Activated CD4-positive, alpha-beta T cell treated with anti-CD3 and anti-CD28 coated beads, Interleukin-2, amount 10 ng/mL, durations not matched to agents 24 days and 14 days (primary cell): Measurements from ENCODE around the gene MINDY3. TPM values are rescaled to one million over a fixed set of nuclear protein-coding genes. Genes with fewer than 3 reads are reported as not detected.
"Not testable (repeated sequence)": the region's sequence is repeated elsewhere in the genome, so short reads cannot be mapped to it uniquely, and the experiment has no call there.

Experiments
- DNase-seq: peaks from one replicate; pipeline ENCODE4 v3.0.0; 2022
- H3K27ac Mint-ChIP-seq: one replicate; pipeline ENCODE4 v1.8.0; 2022; ENCODE audit warnings: mild to moderate bottlenecking, mixed read lengths
- H3K27me3 Mint-ChIP-seq: one replicate; pipeline ENCODE4 v1.8.0; 2022; ENCODE audit warnings: mixed read lengths
- H3K36me3 Mint-ChIP-seq: one replicate; pipeline ENCODE4 v1.8.0; 2022; ENCODE audit warnings: low read depth, mild to moderate bottlenecking, mixed read lengths
- H3K4me1 Mint-ChIP-seq: one replicate; pipeline ENCODE4 v1.8.0; 2021; ENCODE audit warnings: mixed read lengths
- H3K4me3 Mint-ChIP-seq: one replicate; pipeline ENCODE4 v1.8.0; 2022; ENCODE audit warnings: mild to moderate bottlenecking, moderate library complexity, mixed read lengths
- H3K9me3 Mint-ChIP-seq: one replicate; pipeline ENCODE4 v1.8.0; 2021; ENCODE audit warnings: mixed read lengths
- intact Hi-C: fragments of 100-400 bp; cut with micrococcal nuclease; formaldehyde crosslinking; loops from one replicate; pipeline ENCODE4 v1.15.1; 2023
- total RNA-seq: library from RNA; stranded (reverse); gene quantifications from 2 replicates; pipeline ENCODE4 v1.2.3, GENCODE V29; 2022

The MINDY3 gene
- total RNA-seq, 1 donor from 2014 or later: 20.1 TPM

DNA sequence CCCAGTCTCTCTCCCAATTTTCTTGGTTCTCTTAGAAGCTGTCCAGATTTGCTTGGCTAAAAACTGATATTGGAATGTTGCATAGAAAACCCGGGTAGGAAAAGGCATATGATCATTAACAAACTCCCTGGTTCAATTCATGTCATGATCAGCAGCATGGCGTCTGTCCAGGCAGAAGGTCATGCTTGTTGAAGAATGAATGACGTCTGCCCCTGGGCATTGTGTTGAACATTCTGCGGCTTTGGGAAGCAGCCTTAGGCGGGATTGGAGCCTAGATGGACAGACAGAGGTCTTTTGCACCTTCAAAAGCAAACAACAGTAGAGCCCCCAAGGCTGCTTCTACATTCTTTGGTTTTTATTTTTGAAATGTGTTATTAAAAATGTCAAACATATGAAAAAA is 7.7 kb upstream of the MINDY3 start:
- intact Hi-C loops: no loop called here

DNA sequence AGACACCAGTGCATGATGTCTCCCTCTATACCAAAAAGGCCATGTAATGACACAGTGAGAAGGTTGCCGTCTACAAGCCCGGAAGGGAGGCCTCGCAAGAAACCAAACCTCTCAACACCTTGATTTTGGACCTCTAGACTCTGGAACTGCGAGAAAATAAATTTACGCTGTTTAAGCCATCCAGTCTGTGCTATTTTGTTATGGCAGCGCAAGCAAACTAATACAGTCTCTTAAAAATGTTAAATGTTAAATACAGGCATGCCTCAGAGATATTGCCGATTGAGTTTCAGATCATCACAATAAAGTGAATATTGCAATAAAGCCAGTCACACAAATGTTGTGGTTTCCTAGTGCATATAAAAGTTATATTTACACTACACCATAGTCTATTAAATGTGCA is 5.0 kb upstream of the MINDY3 start:
- intact Hi-C loops: no loop called here
- H3K4me1 Mint-ChIP-seq: no peaks in the 10 kb centered on the region

More for the DNA sequence above, 7.7 kb upstream of the MINDY3 start:
- Mint-ChIP-seq H3K4me1 (no peaks in the 10 kb centered on the region), H3K27ac (no peak overlapping the region), H3K9me3 (peaks cover 5% of the 10 kb centered on the region), H3K27me3 (peaks cover 56% of the 10 kb centered on the region), H3K36me3 (no peaks in the 10 kb centered on the region), H3K4me3 (no peak overlapping the region)
- peak; percentile 34 for DNase-seq

GRCh38 chr10:15864419-15864818 is 4.1 kb upstream of the MINDY3 start:
- H3K4me1 Mint-ChIP-seq: peaks cover 3% of the 10 kb centered on the region
- peaks cover 42% of the 10 kb centered on the region for H3K27me3 Mint-ChIP-seq
- intact Hi-C loops: loop anchor here (5.0 kb wide), 1 partner anchor 573 kb away; the partner anchor contains the start of gene PTER
- no peak overlapping the region for H3K27ac Mint-ChIP-seq
- H3K9me3 Mint-ChIP-seq: peaks cover 4% of the 10 kb centered on the region
- DNase-seq: no peak
- H3K4me3 Mint-ChIP-seq: no peak overlapping the region
- H3K36me3 Mint-ChIP-seq: peaks cover 8% of the 10 kb centered on the region

More for the DNA sequence above, 5.0 kb upstream of the MINDY3 start:
- H3K4me3 Mint-ChIP-seq: no peak overlapping the region
- peak; percentile 23 for DNase-seq
- no peak overlapping the region for H3K27ac Mint-ChIP-seq
- H3K27me3 Mint-ChIP-seq: peaks cover 44% of the 10 kb centered on the region
- H3K9me3 Mint-ChIP-seq: peaks cover 4% of the 10 kb centered on the region
- peaks cover 3% of the 10 kb centered on the region for H3K36me3 Mint-ChIP-seq

DNA sequence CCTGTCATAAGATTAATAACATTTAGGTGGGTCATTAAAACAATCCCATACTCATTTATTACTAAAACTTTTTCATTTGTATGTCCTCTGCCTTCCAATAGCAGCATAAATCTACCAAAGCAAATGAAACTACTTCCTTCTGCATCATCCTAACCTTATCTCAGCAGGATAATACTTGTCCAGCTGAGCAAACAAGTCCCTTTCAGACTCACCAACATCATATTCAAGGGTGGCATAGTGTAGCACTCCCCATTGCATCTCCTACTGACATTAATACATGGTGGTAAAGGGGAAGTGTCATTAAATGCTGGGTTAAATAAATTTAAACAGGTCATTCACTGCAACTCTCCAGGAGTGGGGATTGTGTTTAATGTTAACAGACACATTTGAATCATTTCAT is 3.4 kb upstream of the MINDY3 start:
- no peak for DNase-seq
- peaks cover 8% of the 10 kb centered on the region for H3K36me3 Mint-ChIP-seq
- no peak overlapping the region for H3K27ac Mint-ChIP-seq
- peaks cover 42% of the 10 kb centered on the region for H3K27me3 Mint-ChIP-seq
- peaks cover 5% of the 10 kb centered on the region for H3K4me1 Mint-ChIP-seq
- intact Hi-C loops: loop anchor here (5.0 kb wide), 1 partner anchor 574 kb away; the partner anchor contains the start of gene PTER
- no peak overlapping the region for H3K4me3 Mint-ChIP-seq
- peaks cover 4% of the 10 kb centered on the region for H3K9me3 Mint-ChIP-seq

GRCh38 chr10:15863323-15863722 is 3.0 kb upstream of the MINDY3 start:
- H3K4me1 Mint-ChIP-seq: peaks cover 6% of the 10 kb centered on the region
- peaks cover 4% of the 10 kb centered on the region for H3K9me3 Mint-ChIP-seq
- H3K27me3 Mint-ChIP-seq: peaks cover 39% of the 10 kb centered on the region
- no peak overlapping the region for H3K27ac Mint-ChIP-seq
- intact Hi-C loops: loop anchor here (5.0 kb wide), 1 partner anchor 574 kb away; the partner anchor contains the start of gene PTER
- H3K4me3 Mint-ChIP-seq: no peak overlapping the region
- no peak for DNase-seq
- peaks cover 8% of the 10 kb centered on the region for H3K36me3 Mint-ChIP-seq

DNA sequence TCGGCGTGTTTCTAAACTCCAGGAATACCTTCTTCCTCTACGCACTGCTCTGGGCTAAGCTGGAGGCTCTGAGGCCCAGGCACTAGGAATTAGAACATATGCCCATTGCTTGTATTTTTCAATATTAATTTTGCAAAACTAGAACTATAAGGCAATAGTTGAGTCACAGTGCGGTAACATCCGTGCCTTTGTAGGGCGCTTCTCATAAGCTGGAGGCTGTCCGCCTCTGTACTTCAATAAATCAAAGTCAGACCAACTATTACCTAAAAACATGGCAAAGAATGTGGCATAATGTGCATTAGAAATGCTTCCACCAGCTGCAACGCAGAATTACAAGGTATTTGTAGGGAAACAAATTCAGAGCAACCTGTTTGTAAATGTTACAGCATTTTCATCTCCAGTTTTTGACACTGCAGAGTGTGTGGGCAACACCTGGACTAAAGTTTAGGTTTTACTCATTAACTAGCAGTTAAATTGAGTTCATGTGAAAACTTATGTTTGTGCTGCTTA is 440 bp upstream of the MINDY3 start:
- Mint-ChIP-seq H3K27ac (peak overlapping the region; percentile 93), H3K9me3 (no peaks in the 10 kb centered on the region), H3K4me3 (peak overlapping the region; percentile 92), H3K27me3 (peaks cover 20% of the 10 kb centered on the region), H3K4me1 (peaks cover 22% of the 10 kb centered on the region), H3K36me3 (peaks cover 12% of the 10 kb centered on the region)
- intact Hi-C loops: loop anchor here (1.0 to 5.0 kb wide), 2 partner anchors 577 to 957 kb away; partner anchors contain the start of genes PTER and RSU1
- DNase-seq: no peak

GRCh38 chr10:15859509-15859905 is 800 bp downstream of the MINDY3 start:
- Mint-ChIP-seq H3K27ac (peak overlapping the region; percentile 93), H3K36me3 (peaks cover 13% of the 10 kb centered on the region), H3K27me3 (peaks cover 11% of the 10 kb centered on the region), H3K4me1 (peaks cover 26% of the 10 kb centered on the region), H3K9me3 (no peaks in the 10 kb centered on the region), H3K4me3 (peak overlapping the region; percentile 92)
- no peak for DNase-seq
- intact Hi-C loops: no loop called here

DNA sequence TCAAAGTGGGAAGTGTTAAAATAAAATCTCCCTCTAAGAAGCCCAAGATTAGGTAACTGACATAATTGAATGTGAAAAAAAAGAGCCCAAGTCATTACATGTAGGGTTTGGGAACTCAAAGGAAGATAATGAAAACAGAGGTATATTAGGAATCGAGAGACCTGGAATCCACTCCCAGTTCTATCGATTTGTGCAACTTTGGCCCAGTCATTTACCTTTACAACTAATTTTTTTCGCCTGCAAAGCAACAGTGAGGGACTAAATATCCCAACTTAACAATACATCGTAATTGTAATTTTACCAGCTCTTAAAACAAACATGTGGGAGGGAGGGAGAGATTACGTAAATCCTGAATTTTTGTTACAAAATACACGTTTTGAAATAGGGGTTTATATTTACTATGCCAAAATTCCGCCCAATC is 1.4 kb downstream of the MINDY3 start:
- intact Hi-C loops: no loop called here
- no peak for DNase-seq
- Mint-ChIP-seq H3K27me3 (peaks cover 6% of the 10 kb centered on the region), H3K4me3 (peak overlapping the region; percentile 92), H3K4me1 (peaks cover 27% of the 10 kb centered on the region), H3K36me3 (peaks cover 18% of the 10 kb centered on the region), H3K9me3 (no peaks in the 10 kb centered on the region), H3K27ac (peak overlapping the region; percentile 14)

GRCh38 chr10:15857107-15857575 is 3.2 kb downstream of the MINDY3 start:
- peaks cover 27% of the 10 kb centered on the region for H3K4me1 Mint-ChIP-seq
- no peak for DNase-seq
- H3K27ac Mint-ChIP-seq: no peak overlapping the region
- H3K4me3 Mint-ChIP-seq: no peak overlapping the region
- intact Hi-C loops: no loop called here
- H3K27me3 Mint-ChIP-seq: no peaks in the 10 kb centered on the region
- peaks cover 2% of the 10 kb centered on the region for H3K9me3 Mint-ChIP-seq
- peaks cover 28% of the 10 kb centered on the region for H3K36me3 Mint-ChIP-seq

DNA sequence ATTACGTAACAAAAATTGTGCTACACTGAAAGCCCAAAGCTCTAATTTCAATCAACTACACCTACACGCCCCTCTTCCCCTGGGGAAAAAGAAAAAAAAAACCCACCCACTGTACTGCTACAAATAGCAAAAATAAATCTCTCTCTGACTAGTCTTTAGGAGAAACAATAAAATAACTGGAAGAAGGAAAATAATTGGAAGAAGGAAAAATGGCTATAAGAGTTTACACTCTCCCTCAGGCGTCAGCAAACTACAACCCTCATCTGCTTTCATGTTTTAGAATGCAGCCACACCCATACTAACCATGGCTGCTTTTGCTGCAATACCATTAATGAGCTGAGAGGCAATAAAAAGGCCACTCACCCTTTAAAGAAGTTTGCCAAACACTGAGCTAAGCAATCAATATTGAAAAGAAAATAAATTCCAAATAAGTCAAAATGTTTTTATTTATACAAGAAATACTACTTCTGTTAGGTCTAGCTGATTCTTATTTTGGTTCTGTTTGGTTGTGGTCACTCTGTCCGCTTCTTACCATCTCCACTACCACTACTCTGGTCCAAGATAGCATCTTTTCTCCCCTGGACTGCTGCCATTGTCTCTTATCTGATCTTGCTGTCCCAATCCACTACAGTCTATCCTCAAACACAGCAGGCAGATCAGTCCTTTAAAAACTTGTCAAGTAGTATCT is 3.8 kb downstream of the MINDY3 start:
- no peaks in the 10 kb centered on the region for H3K27me3 Mint-ChIP-seq
- H3K9me3 Mint-ChIP-seq: peaks cover 8% of the 10 kb centered on the region
- DNase-seq: no peak
- H3K4me3 Mint-ChIP-seq: no peak overlapping the region
- peaks cover 27% of the 10 kb centered on the region for H3K4me1 Mint-ChIP-seq
- H3K36me3 Mint-ChIP-seq: peaks cover 34% of the 10 kb centered on the region
- H3K27ac Mint-ChIP-seq: no peak overlapping the region
- intact Hi-C loops: no loop called here

DNA sequence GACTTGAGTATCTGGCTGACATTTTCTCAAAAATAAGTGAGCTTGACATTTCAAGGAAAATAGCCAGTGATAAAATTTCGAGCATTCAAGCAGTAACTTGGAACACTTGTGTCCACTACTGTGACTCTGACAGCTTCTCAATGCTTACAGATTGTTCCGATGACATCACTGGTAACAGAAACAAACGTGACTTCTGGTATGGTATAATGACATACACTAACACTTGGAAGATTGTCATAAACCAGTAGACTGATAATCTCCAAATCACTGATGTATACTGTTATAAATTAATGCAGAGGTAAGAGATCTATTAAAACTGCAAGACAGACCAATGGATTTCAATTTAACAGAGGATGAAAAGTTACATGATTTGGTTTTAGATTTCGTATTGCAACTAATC is 6.5 kb downstream of the MINDY3 start:
- no peaks in the 10 kb centered on the region for H3K27me3 Mint-ChIP-seq
- DNase-seq: no peak
- peaks cover 22% of the 10 kb centered on the region for H3K9me3 Mint-ChIP-seq
- H3K27ac Mint-ChIP-seq: no peak overlapping the region
- peaks cover 24% of the 10 kb centered on the region for H3K4me1 Mint-ChIP-seq
- intact Hi-C loops: no loop called here
- no peak overlapping the region for H3K4me3 Mint-ChIP-seq
- H3K36me3 Mint-ChIP-seq: peaks cover 47% of the 10 kb centered on the region

DNA sequence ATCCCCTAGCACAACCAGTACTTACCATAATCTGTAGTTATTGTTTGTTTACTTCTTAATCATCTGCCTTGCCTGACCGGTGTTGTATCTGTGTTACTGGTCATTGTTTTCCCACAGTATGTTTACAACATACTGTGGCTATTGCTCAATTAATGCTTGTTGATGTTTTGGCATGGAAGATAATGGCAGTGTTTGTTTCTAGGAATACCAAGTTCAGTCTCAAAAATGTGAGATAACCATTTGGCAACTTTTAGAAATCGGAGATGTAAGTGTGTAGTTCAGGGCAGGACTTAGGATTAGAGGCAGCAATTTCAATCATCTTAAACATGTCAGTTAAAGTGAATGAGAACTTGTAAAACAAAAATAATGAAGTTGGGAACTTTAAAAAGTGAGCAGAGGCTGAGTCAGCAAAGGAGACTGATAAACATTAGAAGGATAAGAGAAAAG is 8.2 kb downstream of the MINDY3 start:
- Mint-ChIP-seq H3K27me3 (no peaks in the 10 kb centered on the region), H3K27ac (no peak overlapping the region), H3K4me1 (peaks cover 14% of the 10 kb centered on the region), H3K9me3 (peaks cover 22% of the 10 kb centered on the region), H3K36me3 (peaks cover 51% of the 10 kb centered on the region), H3K4me3 (no peak overlapping the region)
- intact Hi-C loops: no loop called here
- no peak for DNase-seq

DNA sequence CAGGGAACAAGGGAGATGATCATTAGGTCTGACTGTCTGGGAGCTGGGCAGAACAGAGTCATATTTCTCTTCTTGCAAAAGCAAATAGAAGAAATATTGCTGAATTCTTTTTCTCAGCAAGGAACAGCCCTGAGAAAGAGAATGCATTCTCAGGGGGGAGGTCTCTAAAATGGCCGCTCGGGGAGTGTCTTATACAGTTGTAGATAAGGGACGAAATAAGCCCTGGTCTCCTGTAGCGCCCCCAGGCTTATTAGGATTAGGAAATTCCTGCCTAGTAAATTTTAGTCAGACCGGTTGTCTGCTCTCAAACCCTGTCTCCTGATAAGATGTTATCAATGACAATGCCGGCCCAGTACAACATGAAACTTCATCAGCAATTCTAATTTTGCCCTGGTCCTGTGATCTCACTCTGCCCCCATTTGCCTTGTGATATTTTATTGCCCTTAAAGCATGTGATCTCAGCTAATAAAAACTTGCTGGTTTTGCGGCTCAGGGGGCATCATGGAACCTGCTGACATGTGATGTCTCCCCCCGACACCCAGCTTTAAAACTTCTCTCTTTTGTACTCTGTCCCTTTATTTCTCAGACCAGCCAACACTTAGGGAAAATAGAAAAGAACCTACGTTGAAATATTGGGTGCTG is 9.8 kb downstream of the MINDY3 start:
- DNase-seq, H3K4me3 Mint-ChIP-seq, H3K4me1 Mint-ChIP-seq, H3K27ac Mint-ChIP-seq, H3K27me3 Mint-ChIP-seq, intact Hi-C loops: not testable (repeated sequence)
- H3K36me3 Mint-ChIP-seq: peaks cover 48% of the 10 kb centered on the region
- peaks cover 22% of the 10 kb centered on the region for H3K9me3 Mint-ChIP-seq

DNA sequence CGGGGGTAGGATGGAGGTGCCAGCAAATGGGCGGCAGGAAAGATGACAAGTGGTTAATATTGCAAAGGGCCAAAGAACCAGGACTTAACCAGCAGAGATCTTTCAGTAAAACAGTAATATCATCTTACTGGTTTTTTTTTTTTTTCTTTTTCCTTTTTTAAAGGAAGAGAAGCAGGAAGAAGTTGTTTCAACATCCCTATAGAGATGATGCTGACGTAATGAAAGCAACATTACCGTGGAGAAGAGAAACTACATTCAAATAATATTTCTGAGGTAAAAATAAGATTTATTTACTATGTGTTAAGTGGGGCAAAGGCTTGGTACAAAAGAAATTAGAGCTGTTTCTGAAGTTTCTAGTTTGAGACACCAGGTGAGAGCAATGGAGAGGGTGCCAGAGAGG is 11.0 kb downstream of the MINDY3 start:
- intact Hi-C loops: no loop called here
- Mint-ChIP-seq H3K9me3 (peaks cover 22% of the 10 kb centered on the region), H3K4me1 (peaks cover 2% of the 10 kb centered on the region), H3K27ac (no peak overlapping the region), H3K27me3 (no peaks in the 10 kb centered on the region), H3K4me3 (no peak overlapping the region), H3K36me3 (peaks cover 45% of the 10 kb centered on the region)
- DNase-seq: no peak
